Right renal cortex interstitium (tissue), 3 donors: Measurements from ENCODE around the gene MTAP. TPM values are rescaled to one million over a fixed set of nuclear protein-coding genes. Genes with fewer than 3 reads are reported as not detected.

Source experiments
- DNase-seq, 3 donors: peaks; one replicate each; pipeline ENCODE4 v3.0.0-alpha.2; 2013; ENCODE audit warnings: low read depth in 3 of 3, low spot score in 2 of 3
- polyA plus RNA-seq, 3 donors: library from polyadenylated mRNA; unstranded; fragments of 120-200 nt; gene quantifications; one replicate each; pipeline ENCODE4 v1.2.1, GENCODE V29; 2013; ENCODE audit not compliant: insufficient read length in 3 of 3

Gene MTAP
- polyA plus RNA-seq, 3 donors: 38.6 to 44.2 (median 42.7) TPM

- no peak for DNase-seq
These were observed 38.7 kb downstream of the MTAP start for GRCh38 chr9:21841133-21841532.

DNA sequence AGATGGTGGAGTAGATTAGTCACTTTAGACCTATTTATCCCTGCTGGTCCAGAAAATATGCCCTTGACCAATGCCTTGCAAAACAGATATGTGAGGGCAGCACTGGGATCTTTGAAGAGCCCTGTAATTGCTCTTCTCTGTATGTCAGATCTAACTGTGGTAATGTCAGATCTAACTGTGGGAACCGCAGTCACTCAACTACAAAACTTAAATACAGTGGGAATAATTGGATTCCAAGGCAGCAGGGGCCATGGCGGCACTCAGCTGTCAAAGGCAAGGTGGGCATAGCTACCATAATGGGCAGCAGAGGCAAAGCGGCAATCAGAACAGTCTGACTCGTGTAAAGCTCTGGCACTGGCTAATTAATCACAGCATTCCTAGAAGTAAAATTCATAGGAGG, 46.2 kb downstream of the MTAP start:
- DNase-seq: no peak

GRCh38 chr9:21852754-21853153, 50.3 kb downstream of the MTAP start:
- no peak for DNase-seq

- no peak for DNase-seq
These were observed 51.0 kb downstream of the MTAP start for GRCh38 chr9:21853414-21853813.

DNA sequence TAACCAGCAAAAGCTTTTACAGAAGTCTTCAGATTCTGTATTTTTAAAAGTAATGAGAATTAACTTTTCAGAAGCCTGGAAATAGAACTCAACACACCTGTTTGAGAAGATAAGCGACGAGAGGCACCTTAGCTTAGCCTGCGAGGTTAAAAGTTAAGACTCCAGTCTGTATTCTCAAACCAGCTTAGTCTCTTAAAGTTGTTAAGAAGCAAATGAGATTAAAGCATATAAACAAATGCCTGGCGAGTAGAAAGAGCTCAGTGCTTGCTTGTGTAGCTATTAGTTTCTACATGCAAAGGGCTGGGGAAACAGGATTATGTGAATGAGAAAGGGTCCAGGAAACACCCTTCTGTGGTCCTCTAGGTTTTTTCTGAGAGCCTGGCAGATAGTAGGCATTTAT, 51.7 kb downstream of the MTAP start:
- DNase-seq: no peak

DNA sequence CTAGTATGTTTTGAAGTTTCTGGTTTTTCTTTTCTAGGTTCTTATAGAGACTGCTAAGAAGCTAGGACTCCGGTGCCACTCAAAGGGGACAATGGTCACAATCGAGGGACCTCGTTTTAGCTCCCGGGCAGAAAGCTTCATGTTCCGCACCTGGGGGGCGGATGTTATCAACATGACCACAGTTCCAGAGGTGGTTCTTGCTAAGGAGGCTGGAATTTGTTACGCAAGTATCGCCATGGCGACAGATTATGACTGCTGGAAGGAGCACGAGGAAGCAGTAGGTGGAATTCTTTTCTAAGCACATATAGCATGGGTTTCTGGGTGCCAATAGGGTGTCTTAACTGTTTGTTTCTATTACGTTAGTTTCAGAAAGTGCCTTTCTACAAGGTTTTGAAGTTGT, 52.2 kb downstream of the MTAP start:
- no peak for DNase-seq

DNA sequence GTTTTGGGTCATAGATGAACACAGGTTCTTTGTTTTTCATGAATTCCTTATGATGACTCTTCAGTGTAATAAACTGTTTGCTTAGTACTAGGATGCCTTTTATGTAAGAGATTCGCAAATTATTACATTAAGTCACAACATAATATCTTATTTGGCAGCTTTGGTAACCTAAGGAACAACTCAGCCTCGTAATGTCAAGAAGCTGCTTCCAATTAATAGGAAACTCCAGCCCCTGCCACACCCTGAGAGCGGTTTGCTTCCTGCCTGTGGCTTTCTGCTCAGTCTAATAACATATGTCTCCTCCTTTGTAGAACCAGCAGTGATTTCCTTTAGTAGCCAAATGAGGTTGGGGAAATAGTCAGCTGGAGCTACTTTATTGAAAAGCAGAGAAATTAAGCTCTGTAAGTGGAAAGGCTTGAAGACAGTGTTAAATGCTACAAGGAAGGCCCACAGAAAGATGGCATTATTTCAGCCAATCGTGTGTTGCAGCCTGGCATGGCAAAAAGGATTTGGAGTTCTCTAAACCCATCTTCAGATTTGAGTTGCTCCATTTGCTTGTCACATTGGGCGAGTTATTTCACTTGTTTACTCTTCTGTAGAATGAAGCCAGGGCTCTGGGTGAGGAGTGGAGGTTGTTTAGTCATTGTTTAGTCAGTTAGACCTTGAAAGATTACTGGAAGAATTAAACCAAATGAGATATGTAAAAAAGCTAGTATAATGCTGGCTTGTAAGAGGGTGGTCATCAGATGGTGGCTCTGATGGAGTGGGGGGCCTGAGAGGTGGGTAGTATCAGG, 54.1 kb downstream of the MTAP start:
- no peak for DNase-seq

DNA sequence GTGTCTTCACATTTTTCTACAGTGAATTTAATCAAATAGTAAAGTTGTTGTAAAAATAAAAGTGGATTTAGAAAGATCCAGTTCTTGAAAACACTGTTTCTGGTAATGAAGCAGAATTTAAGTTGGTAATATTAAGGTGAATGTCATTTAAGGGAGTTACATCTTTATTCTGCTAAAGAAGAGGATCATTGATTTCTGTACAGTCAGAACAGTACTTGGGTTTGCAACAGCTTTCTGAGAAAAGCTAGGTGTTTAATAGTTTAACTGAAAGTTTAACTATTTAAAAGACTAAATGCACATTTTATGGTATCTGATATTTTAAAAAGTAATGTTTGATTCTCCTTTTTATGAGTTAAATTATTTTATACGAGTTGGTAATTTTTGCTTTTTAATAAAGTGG, 60.4 kb downstream of the MTAP start:
- no peak for DNase-seq

DNA sequence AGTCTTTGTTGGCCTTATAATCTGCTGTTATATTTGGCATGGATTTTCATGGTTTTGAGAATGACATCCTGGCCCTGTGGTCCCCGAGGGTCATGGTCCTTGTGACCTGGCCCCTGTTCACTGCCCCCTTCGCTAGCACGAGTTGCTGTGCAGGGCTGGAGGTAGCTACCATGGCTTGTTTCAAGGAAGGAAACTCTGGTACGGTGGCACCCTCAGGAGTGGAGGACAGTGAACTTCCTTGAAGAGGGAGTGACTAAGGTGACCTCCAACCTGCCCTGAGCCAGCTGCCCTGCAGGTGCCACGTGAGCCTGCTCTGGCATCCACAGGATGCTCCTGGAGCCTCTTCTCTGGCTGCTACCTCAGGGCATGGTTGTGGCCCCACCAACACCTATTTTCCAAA, 62.1 kb downstream of the MTAP start:
- no peak for DNase-seq

DNA sequence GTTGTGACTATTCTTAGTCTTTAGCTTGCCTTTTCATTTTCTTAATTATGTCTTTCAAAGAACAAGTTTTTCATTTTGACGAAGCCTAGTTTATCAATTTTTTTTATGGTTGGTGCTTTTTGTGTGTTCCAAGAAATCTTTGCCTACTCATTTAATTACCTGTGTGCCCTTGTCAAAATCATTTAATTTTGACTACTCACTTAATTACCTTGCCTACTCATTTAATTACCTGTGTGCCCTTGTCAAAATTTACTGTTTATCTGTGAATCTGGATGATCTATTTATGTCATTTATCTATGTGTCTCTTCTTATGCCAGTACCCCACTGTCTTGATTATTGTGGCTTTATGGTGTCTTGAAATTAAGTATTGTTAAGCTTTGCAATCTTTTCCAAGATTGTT, 63.9 kb downstream of the MTAP start:
- DNase-seq: no peak

DNA sequence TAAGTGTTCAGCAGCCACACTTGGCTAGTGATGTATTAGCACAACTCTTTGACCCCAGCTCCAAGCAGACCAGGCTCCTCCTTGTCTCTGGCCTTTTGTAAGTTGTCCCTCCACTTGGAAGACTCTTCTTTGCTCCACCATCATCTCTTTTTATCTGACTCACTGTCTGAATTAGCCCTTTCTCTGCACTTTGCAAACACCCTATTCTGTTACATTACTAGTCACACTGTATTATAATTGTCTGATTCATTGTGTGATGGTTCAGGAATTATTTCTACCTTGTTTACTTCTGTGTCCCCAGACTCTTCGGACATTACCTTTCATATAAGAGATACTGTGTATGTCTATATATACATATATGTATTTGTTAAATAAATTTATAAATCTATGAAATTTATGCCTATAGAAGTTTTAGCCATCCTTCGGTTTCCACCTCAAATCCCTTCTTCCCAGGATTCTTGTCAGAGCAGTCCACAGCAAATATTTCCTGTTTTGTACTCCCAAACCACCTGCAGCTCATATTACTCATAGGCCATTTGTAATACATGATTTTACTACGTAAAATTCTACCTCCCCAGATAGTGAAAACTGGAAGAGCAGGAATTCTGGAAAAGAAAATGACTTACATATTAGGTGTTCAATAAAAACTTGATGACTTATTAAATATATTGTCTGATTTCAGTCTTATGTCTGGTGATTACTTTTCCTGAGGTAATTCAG, 69.0 kb downstream of the MTAP start:
- DNase-seq: no peak

GRCh38 chr9:21872696-21873095, 70.3 kb downstream of the MTAP start:
- DNase-seq: no peak

DNA sequence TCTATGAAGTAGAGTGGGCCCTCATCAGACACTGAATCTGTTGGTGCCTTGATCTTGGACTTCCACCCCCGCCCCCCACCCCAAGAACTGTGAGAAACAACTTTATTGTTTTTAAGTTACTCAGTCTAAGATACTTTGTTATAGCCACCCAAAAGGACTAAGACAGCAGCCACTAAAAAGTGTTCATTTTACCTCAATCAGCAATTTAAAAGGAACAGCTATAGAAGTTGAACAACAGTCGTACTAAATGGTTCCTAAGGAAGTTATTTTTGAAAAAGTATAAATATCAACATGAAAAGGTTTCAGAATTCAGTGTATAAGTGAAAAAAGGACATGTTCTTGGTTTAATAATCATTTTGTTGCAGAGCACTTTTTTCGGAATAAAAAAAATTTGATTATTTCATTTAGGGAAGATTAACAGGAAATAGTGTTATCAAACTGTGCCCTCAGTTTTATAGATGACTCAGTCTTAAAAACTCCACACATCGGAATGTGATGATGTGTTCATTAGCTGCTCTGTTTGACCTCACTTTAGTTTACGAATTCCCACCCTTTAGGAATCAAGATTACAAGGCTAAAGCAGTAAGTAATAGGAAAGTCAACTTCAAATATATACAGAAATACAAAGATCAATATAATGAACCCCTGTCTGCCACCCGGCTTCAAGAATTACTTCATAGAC, 71.2 kb downstream of the MTAP start:
- no peak for DNase-seq

GRCh38 chr9:21875893-21876292, 73.5 kb downstream of the MTAP start:
- DNase-seq: no peak

- no peak for DNase-seq
These were observed 81.2 kb downstream of the MTAP start for GRCh38 chr9:21883642-21884041.

DNA sequence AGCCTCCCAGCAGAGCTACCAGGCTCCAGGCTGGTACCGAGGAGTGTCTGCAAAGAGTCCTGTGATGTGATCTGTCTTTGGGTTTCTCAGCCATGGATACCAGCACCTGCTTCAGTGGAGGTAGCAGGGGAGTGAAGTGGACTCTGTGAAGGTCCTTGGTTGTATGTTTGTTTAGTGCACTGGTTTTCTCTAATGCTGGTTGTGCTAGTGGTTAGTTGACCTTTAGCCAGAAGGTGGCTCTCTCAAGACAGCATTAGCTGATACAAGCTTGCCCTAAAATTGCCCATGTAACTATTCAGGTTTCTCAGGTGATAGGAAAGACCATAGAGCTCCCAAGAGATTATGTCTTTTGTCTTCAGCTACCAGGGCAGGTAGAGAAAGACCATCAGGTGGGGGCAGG, 87.2 kb downstream of the MTAP start:
- no peak for DNase-seq

- DNase-seq: no peak
These were observed 88.3 kb downstream of the MTAP start for GRCh38 chr9:21890696-21891095.

- DNase-seq: no peak
These were observed 99.1 kb downstream of the MTAP start for GRCh38 chr9:21901546-21901945.

GRCh38 chr9:21902136-21902535, 99.7 kb downstream of the MTAP start:
- no peak for DNase-seq

- no peak for DNase-seq
These were observed 101.0 kb downstream of the MTAP start for GRCh38 chr9:21903380-21903965.

DNA sequence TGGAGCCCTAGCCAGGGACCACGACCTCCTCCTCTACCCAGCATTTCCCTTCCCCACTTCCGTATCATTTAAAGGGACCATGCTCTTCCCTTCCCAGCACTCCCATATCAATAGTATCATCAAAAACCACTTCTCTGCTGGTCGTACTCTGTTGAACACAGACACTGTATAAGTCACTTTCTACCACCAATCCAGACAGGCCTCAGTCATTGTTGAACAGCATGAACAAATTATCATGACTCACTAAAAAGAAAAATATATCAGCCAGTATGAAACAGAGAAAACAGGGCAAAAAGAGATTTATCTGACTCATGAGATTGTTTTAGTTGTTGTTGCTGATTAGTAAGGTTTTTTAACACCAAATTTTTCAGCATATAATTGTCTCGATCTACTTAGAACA, 101.9 kb downstream of the MTAP start:
- no peak for DNase-seq
